C4-2B (cell line): ENCODE results near the gene RET.

ENCODE experiments used
- H3K27ac ChIP-seq: fragments of 450-650 bp; 2 replicates; pipeline ENCODE4 v1.5.1; 2017
- ZFX ChIP-seq: fragments of 450-650 bp; IDR thresholded peaks from 2 replicates; pipeline ENCODE4 v1.6.1; 2017
- TF ChIP-seq, protein P1 (sequence below): fragments of 450-650 bp; conservative IDR thresholded peaks from 2 replicates; pipeline ENCODE4 v1.5.1; 2017; ENCODE audit warnings: mild to moderate bottlenecking

The RET gene

DNA sequence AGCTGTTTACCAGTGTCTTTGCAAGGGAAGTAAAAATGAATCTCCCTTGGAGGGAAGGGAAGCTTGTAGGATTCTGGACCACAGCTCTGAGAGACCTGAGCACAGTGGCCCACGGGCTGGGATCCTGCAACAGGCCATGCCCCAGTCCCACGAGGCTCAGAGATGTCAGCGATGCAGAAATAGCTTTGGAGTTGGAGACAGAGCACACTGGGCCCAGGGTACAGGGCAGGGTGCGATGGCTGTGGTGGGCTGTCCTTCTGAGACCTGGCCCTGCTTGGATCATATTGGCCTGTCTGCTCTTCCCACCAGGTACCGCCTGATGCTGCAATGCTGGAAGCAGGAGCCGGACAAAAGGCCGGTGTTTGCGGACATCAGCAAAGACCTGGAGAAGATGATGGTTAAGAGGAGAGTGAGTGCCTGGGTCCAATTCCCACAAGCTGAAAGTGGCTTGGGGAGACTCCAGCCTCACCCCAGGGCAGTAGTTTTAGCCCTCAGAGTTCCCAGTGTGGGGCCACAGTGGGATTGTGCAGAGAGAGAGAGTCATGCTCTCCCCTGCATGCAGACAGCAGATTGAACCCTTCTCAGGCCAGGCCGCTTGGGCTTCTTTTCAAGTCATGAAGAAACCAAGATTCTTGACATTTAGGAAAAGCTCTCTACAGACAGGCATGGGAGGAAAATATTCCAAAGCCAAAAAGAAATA is 47.9 kb downstream of the RET start:
- H3K27ac ChIP-seq, result no peak overlapping the region
- TF ChIP-seq, protein P1, sequence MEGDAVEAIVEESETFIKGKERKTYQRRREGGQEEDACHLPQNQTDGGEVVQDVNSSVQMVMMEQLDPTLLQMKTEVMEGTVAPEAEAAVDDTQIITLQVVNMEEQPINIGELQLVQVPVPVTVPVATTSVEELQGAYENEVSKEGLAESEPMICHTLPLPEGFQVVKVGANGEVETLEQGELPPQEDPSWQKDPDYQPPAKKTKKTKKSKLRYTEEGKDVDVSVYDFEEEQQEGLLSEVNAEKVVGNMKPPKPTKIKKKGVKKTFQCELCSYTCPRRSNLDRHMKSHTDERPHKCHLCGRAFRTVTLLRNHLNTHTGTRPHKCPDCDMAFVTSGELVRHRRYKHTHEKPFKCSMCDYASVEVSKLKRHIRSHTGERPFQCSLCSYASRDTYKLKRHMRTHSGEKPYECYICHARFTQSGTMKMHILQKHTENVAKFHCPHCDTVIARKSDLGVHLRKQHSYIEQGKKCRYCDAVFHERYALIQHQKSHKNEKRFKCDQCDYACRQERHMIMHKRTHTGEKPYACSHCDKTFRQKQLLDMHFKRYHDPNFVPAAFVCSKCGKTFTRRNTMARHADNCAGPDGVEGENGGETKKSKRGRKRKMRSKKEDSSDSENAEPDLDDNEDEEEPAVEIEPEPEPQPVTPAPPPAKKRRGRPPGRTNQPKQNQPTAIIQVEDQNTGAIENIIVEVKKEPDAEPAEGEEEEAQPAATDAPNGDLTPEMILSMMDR, result no peak
- no peak for TF ChIP-seq ZFX

DNA sequence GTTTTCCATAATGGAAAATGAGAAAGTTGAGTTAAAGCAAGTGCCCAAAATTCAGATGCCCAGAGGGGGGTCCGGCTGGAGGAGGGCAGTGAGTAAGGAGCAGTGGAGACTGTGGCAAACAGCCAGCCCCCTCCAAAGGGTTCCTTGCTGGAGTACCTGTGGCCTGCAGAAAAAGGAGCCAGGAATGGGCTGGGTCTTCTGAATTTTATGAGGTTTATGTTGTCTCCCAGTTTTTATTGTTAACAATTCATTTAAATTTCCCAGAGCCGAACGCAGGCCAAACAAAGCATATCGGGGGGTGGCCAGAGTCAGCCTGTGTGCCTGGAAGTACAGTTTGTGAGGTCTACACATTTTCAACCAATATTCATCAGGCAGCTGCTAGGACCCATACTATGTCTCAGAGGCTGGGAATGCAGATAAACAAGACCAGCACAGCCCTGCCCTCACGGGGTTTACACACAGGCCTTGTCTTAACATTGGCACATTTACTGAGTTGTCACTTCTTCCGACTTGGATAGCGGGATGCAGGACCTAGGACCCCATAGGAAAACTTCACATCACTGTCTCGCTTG is 48.5 kb downstream of the RET start:
- TF ChIP-seq, protein P1, result no peak
- no peak for TF ChIP-seq ZFX

DNA sequence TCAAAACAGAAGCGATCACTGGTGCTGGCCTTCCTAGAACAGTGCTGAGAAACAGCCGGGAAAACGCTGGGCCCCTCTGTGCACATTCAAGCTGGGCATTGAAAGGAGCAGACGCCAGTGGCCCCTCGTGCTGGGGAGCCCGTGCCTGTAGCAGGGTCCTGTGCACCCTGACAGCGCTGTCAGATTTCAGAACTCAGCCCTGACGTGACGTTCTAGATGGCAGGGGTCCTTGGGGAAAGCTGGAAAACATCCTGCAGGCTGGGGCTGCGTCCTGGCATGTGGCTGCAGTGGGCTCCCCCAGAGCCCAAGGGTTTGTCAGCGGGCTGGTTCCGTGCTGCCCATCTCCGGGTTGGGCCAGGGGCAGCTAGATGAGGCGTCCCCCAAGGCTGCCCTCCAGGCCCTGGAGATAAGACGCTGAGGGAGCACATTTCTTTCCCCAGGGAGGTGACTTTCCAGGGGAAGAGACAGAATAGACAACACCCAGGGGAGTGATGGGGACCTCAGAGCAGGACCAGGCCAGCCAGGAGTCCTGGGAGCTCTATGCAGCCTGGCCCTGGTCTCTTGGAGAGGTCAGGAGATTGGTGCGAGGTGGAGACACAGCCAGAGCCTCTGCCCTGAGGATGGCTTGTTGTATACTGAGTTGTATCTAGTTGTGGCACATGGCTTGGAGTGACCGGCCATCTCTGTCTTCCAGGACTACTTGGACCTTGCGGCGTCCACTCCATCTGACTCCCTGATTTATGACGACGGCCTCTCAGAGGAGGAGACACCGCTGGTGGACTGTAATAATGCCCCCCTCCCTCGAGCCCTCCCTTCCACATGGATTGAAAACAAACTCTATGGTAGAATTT is 49.2 kb downstream of the RET start:
- no peak overlapping the region for H3K27ac ChIP-seq
- TF ChIP-seq ZFX, result no peak
- TF ChIP-seq, protein P1, result no peak

More for the DNA sequence above, 48.5 kb downstream of the RET start:
- no peak overlapping the region for H3K27ac ChIP-seq

DNA sequence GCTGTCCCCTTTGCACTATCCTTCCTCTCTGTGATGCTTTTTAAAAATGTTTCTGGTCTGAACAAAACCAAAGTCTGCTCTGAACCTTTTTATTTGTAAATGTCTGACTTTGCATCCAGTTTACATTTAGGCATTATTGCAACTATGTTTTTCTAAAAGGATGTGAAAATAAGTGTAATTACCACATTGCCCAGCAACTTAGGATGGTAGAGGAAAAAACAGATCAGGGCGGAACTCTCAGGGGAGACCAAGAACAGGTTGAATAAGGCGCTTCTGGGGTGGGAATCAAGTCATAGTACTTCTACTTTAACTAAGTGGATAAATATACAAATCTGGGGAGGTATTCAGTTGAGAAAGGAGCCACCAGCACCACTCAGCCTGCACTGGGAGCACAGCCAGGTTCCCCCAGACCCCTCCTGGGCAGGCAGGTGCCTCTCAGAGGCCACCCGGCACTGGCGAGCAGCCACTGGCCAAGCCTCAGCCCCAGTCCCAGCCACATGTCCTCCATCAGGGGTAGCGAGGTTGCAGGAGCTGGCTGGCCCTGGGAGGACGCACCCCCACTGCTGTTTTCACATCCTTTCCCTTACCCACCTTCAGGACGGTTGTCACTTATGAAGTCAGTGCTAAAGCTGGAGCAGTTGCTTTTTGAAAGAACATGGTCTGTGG is 50.0 kb downstream of the RET start:
- H3K27ac ChIP-seq, result no peak overlapping the region
- TF ChIP-seq ZFX, result no peak
- TF ChIP-seq, protein P1, result no peak

DNA sequence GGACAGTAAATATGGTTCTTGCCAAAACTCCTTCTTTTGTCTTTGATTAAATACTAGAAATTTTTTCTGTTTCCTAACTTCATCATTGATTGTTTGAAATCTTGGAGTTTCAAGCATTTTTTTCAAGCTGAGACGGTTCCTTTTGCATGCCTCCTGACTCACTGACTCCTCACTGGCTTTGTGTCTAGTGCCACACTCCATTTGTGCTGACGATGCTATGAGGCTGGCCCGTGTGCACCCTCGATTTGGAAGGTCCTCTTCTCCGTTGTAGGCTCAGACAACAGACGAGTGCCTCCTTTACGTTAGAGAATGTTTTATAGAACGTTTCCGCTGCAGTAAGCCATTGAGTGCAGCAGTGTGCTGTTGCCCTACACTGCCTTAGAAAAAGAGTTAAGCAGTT is 50.6 kb downstream of the RET start:
- no peak for TF ChIP-seq ZFX
- TF ChIP-seq, protein P1, result no peak

DNA sequence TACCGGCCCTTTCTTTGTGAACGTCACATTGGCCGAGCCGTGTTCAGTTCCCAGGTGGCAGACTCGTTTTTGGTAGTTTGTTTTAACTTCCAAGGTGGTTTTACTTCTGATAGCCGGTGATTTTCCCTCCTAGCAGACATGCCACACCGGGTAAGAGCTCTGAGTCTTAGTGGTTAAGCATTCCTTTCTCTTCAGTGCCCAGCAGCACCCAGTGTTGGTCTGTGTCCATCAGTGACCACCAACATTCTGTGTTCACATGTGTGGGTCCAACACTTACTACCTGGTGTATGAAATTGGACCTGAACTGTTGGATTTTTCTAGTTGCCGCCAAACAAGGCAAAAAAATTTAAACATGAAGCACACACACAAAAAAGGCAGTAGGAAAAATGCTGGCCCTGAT is 51.5 kb downstream of the RET start:
- H3K27ac ChIP-seq, result no peak overlapping the region
- TF ChIP-seq, protein P1, result no peak
- no peak for TF ChIP-seq ZFX

More for the DNA sequence above, 50.6 kb downstream of the RET start:
- no peak overlapping the region for H3K27ac ChIP-seq
